ENCODE data around the gene PTPRN2.
"Not testable (repeated sequence)": the region's sequence is repeated elsewhere in the genome, so short reads cannot be mapped to it uniquely, and the experiment has no call there.

Gene PTPRN2

DNA sequence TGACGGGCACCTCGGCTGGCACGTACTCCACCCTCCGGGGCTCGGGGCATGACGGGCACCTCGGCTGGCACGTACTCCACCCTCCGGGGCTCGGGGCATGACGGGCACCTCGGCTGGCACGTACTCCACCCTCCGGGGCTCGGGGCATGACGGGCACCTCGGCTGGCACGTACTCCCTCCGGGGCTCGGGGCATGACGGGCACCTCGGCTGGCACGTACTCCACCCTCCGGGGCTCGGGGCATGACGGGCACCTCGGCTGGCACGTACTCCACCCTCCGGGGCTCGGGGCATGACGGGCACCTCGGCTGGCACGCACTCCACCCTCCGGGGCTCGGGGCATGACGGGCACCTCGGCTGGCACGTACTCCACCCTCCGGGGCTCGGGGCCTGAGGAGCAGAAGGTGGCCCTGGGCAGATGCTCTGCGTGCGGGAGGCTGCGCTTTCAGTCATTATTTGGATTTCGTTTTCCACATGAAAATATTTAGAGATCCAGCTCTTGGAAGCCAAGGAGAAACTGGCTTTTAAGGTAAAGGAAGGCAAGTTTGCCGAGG, 1086.6 kb downstream of the PTPRN2 start:
- not testable (repeated sequence) for DNase-seq

GRCh38 chr7:157500171-157500960, 1087.3 kb downstream of the PTPRN2 start:
- no peak for DNase-seq

DNA sequence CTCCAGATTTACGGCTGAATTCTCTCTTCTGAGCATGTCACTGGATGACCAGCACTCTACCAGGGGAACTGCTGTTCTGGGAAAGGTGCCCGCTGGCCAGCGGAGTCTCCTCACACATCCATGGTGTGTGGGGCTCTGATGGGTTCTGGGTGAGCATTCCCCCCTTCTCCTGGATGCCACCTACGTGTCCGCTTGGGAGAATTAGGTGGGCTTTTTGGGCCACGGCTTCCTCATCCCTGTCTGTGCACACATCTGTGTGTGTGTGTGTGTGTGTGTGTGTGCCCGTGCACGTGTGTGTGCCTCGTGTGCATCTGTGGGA, 1087.8 kb downstream of the PTPRN2 start:
- no peak for DNase-seq

- no peak for DNase-seq
Observed at GRCh38 chr7:157499121-157499834, 1088.3 kb downstream of the PTPRN2 start.

GRCh38 chr7:157498657-157499056, 1089.0 kb downstream of the PTPRN2 start:
- no peak for DNase-seq

GRCh38 chr7:157497744-157498651, 1089.6 kb downstream of the PTPRN2 start:
- DNase-seq = no peak

GRCh38 chr7:157497367-157497743, 1090.3 kb downstream of the PTPRN2 start:
- no peak for DNase-seq

DNA sequence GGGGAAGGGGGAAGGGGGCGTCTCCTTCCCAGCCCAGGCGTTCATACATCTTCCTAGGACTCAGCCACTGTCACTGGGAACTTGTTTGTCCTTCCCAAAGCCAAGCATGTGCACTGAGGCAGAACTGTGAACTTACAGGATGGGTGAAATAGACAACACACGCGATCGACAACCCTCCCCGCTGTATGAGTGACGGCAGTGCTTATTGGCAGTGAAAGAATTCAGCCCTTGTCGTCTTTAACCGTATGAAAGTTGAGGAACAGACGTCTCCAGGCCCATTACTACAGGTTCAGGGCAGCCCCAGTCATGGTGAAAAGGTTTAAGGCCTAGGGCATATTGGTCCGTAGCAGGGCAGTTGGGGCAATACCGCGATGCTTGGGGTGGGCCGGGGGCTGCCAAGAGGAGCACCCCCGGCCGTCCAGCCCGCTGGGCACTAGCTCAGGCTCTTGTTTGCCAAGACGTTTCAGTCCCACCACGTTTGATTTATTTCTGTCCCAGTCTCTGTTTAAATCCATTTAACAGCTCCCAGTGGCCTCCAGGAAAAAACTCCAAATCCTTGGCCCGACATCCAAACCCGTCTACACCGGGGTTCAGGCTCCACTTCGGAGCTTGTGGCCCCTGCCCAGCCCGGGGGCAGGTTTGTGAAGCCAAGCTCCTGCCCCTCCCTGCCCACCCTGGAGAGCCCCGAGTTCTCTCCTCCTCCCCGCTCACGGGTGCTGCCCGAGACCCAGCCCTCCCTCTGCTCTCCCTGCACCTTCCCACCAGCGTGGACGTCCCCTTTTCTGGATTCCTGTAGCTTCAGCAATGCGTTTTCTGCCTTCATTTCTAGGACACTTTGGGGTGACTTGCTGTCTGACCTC, 1091.0 kb downstream of the PTPRN2 start:
- DNase-seq = no peak

GRCh38 chr7:157495594-157495993, 1092.0 kb downstream of the PTPRN2 start:
- peak; percentile 4 for DNase-seq

GRCh38 chr7:157495177-157495553, 1092.5 kb downstream of the PTPRN2 start:
- no peak for DNase-seq

DNA sequence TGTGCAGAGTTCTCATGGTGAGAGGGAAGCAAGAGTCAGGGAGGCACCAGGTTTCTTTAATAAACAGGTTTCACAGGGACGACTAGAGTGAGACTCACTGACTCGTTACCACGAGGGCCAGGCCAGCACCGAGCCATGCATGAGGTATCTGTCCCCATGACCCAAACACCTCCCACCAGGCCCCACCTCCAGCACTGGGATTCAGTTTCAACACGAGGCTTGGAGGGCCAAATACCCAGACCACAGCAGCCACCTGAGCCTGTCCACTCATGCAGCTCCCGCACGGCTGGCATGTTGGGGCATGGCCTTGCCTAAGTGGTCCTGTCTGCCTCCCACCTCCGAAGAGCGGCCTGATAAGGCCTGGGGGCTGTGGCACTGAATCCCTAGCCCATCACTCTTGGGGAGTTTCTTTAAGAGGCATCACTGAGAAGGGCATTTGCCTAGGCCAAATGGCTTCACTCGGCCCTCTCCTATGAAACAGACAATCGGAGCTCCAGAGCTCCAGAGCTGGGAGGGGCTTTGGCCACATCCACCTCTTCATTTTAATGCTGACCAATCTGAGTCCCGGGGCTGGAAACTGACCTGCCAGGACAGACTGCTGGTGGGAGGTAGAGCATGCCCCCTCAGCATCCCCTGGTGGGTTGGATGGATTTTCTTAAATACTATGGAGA, 1093.0 kb downstream of the PTPRN2 start:
- no peak for DNase-seq

GRCh38 chr7:157493776-157494175, 1093.8 kb downstream of the PTPRN2 start:
- no peak for DNase-seq

DNA sequence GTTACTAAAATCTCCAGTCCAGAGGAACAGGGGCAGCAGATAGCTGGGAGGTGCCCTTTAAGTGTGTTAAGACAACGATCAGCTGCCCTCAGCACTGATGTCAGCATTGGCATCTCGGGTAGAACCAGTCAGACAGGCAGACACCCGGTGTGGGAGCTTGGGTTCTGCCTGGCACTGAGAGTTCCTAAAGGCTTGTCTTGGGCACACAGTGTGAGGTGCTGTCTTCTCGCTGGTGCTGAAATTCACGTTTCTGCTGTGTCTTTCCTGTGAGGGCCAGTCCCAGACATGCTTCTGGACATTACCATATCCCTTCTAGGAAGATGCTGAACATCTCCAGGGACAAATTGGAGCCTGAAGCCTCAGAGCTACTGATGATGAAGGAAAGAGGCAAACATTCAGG, 1094.6 kb downstream of the PTPRN2 start:
- DNase-seq = no peak

GRCh38 chr7:157490465-157490912, 1097.1 kb downstream of the PTPRN2 start:
- DNase-seq = peak; percentile 96

- not testable (repeated sequence) for DNase-seq
Observed at GRCh38 chr7:157489870-157490269, 1097.8 kb downstream of the PTPRN2 start.
